Stimulated activated CD8-positive, alpha-beta memory T cell treated with anti-CD3 and anti-CD28 coated beads, Interleukin-4, amount 100 ng/mL, for 48 hours (primary cell): Measurements from ENCODE around the gene APOL5.
"Not testable (repeated sequence)": the region's sequence is repeated elsewhere in the genome, so short reads cannot be mapped to it uniquely, and the experiment has no call there.

Experiments used
- DNase-seq: peaks from one replicate; pipeline ENCODE4 v3.0.0-alpha.2; 2020

The APOL5 gene, protein sequence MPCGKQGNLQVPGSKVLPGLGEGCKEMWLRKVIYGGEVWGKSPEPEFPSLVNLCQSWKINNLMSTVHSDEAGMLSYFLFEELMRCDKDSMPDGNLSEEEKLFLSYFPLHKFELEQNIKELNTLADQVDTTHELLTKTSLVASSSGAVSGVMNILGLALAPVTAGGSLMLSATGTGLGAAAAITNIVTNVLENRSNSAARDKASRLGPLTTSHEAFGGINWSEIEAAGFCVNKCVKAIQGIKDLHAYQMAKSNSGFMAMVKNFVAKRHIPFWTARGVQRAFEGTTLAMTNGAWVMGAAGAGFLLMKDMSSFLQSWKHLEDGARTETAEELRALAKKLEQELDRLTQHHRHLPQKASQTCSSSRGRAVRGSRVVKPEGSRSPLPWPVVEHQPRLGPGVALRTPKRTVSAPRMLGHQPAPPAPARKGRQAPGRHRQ

GRCh38 chr22:35717572-35717971 lies at the start of gene APOL5:
Gene APOL5, plus strand, starts transcription at chr22:35717872. Its CDS starts 0 bp downstream, at chr22:35717872.
- no peak for DNase-seq

DNA sequence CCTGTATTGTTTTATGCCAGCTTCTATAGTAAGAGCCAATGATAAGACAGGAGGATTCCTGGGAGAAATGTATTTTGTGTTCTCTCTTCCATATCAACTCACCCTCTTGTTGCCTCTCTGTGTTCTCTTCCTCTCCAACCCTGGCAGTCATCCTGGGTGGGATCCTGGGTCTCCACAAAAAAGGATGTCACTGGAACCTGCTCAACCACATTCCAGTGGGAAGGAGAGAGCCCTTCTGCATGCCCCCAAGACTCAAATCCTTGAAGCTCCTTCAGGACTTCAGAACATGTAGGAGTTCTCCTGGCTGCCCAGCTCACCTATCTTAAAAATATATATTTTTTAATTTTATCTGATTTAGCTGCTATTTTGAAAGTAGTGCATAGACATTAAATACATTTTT lies 43.3 kb upstream of the APOL5 start:
- no peak for DNase-seq

GRCh38 chr22:35676065-35676464 lies 41.6 kb upstream of the APOL5 start:
- DNase-seq = not testable (repeated sequence)

DNA sequence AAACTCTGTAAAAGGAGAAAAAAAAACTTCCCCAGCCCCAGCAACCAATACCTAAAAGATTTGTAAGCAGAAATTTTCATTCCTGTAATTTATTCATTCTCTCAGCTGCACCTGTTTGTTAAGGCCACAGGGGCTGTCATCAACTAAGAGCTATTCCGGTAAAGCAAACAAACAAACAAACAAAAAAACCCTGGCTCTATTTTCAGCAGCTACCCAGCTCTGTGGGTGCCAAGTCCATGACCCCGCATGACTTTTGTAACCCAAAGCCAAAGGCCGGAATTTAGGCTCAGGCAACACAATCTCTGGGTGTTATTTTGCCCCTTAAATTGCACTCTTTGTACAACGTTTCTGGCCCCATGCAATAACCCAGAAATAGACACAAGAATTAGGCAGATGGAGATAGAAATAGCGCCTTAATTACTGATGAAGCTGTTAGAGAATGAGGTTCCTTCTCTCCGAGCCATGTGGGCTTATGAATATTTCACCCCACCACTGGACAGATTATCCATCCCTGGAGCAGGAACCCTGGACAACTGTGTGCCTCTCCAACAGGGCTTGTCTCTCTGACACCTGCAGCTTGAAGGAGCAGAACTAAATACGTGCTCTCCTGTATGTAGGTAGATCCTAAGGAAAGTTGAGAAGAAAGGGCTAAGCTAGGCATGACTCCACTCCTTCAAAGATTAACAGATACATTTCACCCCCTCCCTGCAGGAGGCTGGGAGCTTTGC lies 40.0 kb upstream of the APOL5 start:
- no peak for DNase-seq

DNA sequence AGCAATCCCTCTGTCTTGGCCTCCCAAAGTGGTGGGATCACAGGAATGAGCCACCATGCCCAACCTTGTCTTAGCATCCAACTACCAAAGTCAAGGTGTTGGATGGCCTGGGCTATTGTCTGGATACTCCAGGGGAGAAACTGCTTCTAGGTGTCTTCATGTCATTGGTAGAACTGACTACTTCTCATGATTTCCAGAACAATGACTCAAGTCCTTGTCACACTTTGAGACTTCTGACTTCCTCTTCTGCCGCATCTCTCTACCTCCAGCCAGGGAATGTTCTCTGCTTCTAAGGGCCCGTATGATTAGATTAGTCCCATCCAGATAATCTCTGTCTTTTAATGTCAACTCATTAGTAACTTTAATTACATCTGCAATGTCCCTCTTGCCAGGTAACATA lies 38.8 kb upstream of the APOL5 start:
- DNase-seq = no peak

DNA sequence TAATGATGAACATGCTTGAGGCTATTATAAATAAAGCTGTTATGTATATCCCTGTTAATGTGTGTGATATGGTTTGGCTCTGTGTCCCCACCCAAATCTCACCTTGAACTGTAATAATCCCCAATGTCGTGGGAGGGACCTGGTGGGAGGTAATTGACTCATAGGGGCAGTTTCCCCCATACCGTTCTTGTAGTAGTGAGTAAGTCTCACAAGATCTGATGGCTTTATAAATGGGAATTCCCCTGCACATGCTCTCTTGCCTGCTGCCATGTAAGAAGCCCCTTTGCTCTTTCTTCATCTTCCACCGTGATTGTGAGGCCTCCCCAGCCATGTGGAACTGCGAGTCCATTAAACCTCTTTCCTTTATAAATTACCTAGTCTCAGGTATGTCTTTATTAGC lies 38.2 kb upstream of the APOL5 start:
- peak; percentile 66 for DNase-seq

DNA sequence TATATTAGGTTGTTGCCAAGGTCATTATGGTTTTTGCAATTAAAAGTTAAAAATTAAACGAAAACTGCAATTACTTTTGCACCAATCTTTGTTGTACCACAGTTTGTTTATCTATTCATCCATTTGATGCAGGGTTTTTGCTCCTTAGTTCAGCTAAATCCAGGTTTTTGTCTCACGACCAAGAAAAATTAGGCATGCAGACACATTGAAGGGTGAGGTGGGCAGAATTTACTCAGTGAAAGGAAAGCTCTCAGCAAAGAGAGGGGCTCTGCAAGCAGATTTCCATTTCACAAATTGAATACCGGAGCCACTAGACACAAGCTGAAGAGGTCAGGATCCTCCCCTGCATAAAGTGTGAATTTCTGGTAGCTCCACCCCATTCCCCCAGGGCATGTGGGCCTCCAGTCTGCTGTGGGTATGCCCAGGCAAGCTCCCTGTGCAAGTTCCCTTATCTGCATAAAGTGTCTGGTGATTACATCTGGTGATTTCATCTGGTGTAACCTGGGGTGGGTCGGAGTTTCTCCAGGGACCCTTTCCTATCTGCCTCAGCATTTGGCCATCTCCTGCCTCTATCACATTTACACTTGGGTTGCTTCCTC lies 36.1 kb upstream of the APOL5 start:
- no peak for DNase-seq

DNA sequence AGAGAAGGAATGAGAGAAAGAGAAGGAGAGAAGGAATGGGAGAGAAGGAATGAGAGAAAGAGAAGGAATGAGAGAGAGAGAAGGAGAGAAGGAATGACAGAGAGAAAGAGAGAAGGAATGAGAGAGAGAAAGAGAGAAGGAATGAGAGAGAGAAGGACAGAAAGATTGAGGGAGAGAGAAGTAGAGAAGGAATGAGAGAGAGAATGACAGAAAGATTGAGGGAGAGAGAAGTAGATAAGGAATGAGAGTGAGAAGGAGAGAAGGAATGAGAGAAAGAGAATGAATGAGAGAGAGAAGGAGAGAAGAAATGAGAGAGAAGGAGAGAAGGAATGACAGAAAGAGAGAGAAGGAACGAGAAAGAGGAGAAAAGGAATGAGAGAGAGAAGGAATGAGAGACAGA lies 34.1 kb upstream of the APOL5 start:
- DNase-seq = no peak

DNA sequence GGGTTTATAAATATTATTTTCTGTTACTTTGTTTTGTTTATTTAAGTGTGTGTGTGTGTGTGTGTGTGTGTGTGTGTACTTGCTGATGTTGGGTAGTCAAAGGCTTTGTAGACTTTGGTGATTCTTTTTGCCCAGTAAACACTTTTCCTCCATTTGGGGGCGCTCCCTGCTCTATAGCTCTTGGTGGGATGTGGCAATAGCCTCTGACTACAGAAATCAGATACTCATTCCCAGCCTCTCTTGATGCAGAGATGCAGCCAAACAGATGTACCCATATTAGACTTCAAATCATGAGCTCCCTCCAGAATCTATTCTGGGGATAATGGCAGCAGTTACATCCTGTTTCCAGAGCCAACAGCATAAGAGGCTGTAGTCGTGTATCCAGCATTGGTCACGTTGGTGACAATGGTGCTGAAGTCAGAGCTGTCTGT lies 33.4 kb upstream of the APOL5 start:
- no peak for DNase-seq

- DNase-seq = no peak
These were observed 32.9 kb upstream of the APOL5 start for GRCh38 chr22:35684732-35685131.

DNA sequence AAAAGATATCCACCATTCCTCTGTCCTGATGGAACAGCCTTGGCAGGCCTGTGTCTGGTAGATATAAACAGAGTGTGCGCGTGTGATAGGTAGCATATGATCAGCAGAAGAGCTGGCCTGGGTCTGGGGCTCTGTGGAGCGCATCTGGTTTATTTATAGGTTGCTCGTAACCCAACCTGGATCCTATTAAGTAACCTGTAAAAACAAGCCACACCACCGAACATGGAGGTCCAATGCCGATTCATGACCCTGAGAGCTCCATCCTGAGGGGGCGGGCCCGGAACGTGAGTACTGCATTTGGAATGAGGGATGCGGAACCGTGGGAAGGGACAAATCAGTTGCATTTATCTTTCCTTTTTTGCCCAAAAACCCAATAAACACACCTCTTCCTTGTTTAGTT lies 31.9 kb upstream of the APOL5 start:
- DNase-seq = no peak

DNA sequence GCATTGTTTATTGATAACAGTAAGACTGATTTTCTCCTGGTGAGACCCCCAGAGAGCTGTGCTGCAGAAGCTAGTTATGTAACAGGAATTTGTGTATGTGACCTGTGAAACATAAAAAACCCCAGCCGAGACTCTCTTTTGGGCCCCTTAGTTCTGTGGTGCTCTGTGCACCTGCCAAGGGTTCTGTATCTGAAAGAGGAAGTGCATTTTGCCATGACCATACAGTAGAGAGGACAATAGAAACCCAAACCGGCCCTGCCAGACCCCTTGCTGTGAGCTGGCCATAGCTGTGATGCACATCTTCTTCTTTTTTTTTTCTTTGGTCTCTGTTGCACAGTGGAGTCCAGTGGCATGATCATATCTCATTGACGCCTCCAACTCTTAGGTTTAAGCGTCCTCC lies 31.4 kb upstream of the APOL5 start:
- no peak for DNase-seq

DNA sequence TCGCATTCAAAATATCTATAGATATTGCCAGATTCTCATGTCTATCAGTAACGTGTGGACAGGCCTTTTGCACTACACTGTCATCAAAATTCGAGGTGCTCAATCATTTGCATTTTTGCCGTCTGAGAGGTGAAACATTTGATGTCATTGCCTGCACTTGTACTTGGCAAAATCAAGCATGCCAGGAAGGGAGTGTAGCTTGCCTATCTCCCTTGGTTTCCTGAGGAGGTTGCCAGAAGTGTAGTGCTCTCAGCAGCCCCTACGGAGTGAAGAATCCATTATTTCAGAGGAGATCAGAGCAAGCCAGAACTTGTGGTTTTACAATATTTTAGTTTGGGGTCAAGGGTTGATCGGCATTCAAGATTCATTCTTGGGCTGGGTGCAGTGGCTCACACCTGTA lies 30.2 kb upstream of the APOL5 start:
- no peak for DNase-seq

GRCh38 chr22:35688913-35689675 lies 28.6 kb upstream of the APOL5 start:
- DNase-seq = no peak

DNA sequence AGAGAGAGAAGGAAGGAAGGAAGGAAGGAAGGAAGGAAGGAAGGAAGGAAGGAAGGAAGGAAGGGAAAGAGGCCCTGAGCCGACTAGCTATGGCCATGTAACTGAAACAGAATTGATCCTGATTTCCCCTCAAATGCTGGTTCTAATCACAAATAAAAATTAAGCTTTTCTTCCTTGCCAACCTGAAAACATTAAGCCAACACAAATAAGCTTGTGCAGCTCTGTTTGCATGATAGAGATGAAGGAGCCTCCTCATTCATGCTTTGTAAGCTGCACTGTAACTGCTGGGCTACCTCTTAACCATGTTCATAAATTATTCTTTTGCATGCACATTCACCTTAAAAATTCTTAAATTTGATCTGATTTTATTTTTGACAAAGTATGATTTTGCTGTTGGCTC lies 27.7 kb upstream of the APOL5 start:
- no peak for DNase-seq

GRCh38 chr22:35695202-35695601 lies 22.5 kb upstream of the APOL5 start:
- no peak for DNase-seq

GRCh38 chr22:35697142-35697541 lies 20.5 kb upstream of the APOL5 start:
- DNase-seq = no peak

GRCh38 chr22:35699852-35700251 lies 17.8 kb upstream of the APOL5 start:
- not testable (repeated sequence) for DNase-seq

DNA sequence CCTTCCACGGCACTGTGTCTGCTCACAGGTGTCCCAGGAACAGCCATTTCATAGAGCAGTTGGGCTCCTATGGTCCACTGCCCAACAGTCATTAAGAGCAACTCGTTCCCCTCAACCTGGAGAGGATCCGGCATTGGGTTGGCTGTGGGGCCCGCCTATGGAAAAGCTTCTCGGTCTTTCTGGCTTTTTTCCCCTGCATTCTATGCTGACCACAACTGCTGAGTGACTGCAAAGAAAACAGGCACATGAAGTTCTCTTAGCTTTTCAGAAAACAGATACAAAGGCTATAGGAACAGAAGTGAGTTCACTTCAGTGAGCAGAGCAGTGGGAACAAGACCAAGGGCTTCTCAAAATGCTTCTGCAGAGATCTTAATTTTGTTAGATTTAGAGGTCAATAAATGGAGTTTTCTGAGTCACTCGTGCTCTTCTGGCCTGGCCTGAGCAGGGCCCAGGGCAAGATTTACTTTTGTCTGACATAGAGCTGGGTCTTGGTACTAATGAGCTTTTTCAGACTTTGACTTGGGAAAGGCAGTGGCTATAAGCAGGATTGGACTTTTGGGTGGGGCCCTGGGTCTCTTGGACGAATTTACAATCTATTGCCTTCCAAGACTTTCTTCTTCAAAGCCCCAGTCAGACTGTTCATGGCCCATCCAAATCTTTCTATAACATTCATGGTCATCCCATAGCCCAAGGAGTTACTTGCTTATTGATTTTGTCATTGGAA lies 13.6 kb upstream of the APOL5 start:
- no peak for DNase-seq

- no peak for DNase-seq
These were observed 12.5 kb upstream of the APOL5 start for GRCh38 chr22:35705141-35705540.

- DNase-seq = no peak
These were observed 9.2 kb upstream of the APOL5 start for GRCh38 chr22:35708453-35708852.

DNA sequence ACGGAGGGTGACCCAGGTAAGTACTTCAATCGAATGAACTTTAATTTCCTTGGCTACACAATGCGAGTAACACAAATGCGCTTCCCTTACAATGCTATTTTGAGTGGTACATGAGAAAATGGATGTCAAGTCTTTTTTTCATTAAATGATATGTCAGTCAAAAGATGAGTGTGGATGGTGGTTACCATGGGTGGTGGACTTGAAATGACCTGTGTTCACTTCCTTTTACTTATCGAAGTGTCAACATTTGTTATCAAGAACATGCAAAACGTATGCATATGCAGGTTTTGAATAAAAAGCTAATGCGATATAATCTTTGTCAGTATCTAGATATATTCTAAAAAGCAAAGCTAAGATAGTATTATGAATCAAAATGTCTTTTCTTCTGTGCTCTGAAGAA lies 8.8 kb upstream of the APOL5 start:
- no peak for DNase-seq
